Measurements from ENCODE around the gene TNFRSF25.

GRCh38 chr1:6500544-6501278 is 34.7 kb upstream of the TNFRSF25 start:
- TF ChIP-seq GATA2 (IDR thresholded peaks at IDR 0.05; ENCODE audit: low read depth, low read length), result no peak
- no peak for TF ChIP-seq GATA3 (IDR thresholded peaks at IDR 0.05; ENCODE audit: low read depth, low read length)
